Osteoblast (primary cell): ENCODE measurements around the gene DNAJC5G. TPM values are rescaled to one million over a fixed set of nuclear protein-coding genes. Genes with fewer than 3 reads are reported as not detected.

Source experiments
- DNase-seq: peaks from one replicate; pipeline ENCODE4 v3.0.0; 2011; ENCODE audit warnings: low spot score, mixed read lengths; ENCODE audit not compliant: insufficient read length; ENCODE audit errors: missing footprints
- H2AFZ ChIP-seq: 2 replicates; pipeline ENCODE4 v1.6.0; 2011; ENCODE audit warnings: mild to moderate bottlenecking, low read length
- H3K27ac ChIP-seq: 2 replicates; pipeline ENCODE4 v1.5.1; 2011; ENCODE audit warnings: mild to moderate bottlenecking, low read depth, low read length, moderate library complexity
- H3K27me3 ChIP-seq: 2 replicates; pipeline ENCODE4 v1.6.0; 2012; ENCODE audit warnings: mild to moderate bottlenecking, control low read depth, inconsistent platforms, low read length, moderate library complexity; ENCODE audit not compliant: insufficient read depth
- H3K36me3 ChIP-seq: 2 replicates; pipeline ENCODE4 v1.5.1; 2011; ENCODE audit warnings: mild to moderate bottlenecking, low read length, control low read depth, moderate library complexity; ENCODE audit not compliant: insufficient read depth
- H3K4me1 ChIP-seq: 2 replicates; pipeline ENCODE4 v1.5.1; 2011; ENCODE audit warnings: mild to moderate bottlenecking, low read length, control low read depth, moderate library complexity; ENCODE audit not compliant: insufficient read depth
- H3K4me2 ChIP-seq: 2 replicates; pipeline ENCODE4 v1.6.0; 2011; ENCODE audit warnings: mild to moderate bottlenecking, low read length; ENCODE audit not compliant: insufficient read depth
- H3K4me3 ChIP-seq: fragments of 200-600 bp; sonication (generic); 3 replicates; pipeline ENCODE4 v1.5.1; 2012; ENCODE audit warnings: mild to moderate bottlenecking, low read length, inconsistent platforms; ENCODE audit not compliant: insufficient read depth
- H3K79me2 ChIP-seq: 2 replicates; pipeline ENCODE4 v1.6.0; 2012; ENCODE audit warnings: mild to moderate bottlenecking, low read length, control low read depth, inconsistent platforms; ENCODE audit not compliant: insufficient read depth
- H3K9me3 ChIP-seq: 2 replicates; pipeline ENCODE4 v1.5.1; 2011; ENCODE audit warnings: low read depth, low read length, control low read depth
- H4K20me1 ChIP-seq: 2 replicates; pipeline ENCODE4 v1.6.0; 2012; ENCODE audit warnings: mild to moderate bottlenecking, low read length, control low read depth; ENCODE audit not compliant: insufficient read depth
- total RNA-seq: library from RNA; depleted of rRNA; stranded (reverse); fragments of >200 nt; gene quantifications from 2 replicates; pipeline ENCODE4 v1.2.3, GENCODE V29; 2012
- TF ChIP-seq, protein P1 (sequence below): IDR thresholded peaks from 2 replicates; pipeline ENCODE4 v1.5.1; 2011; ENCODE audit warnings: mild to moderate bottlenecking, low read depth, low read length, moderate library complexity; ENCODE audit errors: extremely low read depth

Gene DNAJC5G
- total RNA-seq, 1 donor = not detected

- peaks cover 16% of the 10 kb centered on the region for H3K36me3 ChIP-seq
- peak; percentile 98 for DNase-seq
These were observed 45.8 kb downstream of the DNAJC5G start for GRCh38 chr2:27320958-27321543.

DNA sequence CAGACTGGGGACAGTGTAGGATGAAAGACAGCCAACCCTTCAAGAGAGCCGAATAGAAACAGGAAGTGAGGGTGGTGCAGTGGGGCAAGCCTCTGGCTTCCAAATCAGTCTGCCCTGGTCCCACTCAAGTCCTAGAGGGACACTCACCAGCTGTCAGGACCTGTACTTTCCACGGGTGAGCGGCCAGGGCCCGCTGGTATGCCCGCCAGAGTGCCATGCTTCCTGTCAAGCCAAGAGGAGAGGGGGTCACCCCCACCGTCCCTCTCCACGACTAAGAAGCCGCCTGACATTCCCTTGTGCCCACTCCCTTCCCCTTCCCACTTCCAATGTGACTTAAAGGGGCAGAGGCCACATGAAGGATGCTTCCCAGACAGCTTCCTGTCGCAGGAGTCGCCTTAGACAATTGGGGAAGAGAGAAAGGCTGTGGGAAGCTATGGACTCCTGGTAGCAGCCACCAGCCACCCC, 47.1 kb downstream of the DNAJC5G start:
- Histone ChIP-seq H3K79me2 (peaks cover 31% of the 10 kb centered on the region), H4K20me1 (peaks cover 9% of the 10 kb centered on the region), H2AFZ (peak overlapping the region; percentile 95), H3K4me2 (peak overlapping the region; percentile 92), H3K4me1 (peaks cover 28% of the 10 kb centered on the region), H3K27ac (peak overlapping the region; percentile 100), H3K27me3 (no peaks in the 10 kb centered on the region), H3K36me3 (peaks cover 16% of the 10 kb centered on the region), H3K9me3 (no peaks in the 10 kb centered on the region), H3K4me3 (peak overlapping the region; percentile 75)
- TF ChIP-seq, protein P1, sequence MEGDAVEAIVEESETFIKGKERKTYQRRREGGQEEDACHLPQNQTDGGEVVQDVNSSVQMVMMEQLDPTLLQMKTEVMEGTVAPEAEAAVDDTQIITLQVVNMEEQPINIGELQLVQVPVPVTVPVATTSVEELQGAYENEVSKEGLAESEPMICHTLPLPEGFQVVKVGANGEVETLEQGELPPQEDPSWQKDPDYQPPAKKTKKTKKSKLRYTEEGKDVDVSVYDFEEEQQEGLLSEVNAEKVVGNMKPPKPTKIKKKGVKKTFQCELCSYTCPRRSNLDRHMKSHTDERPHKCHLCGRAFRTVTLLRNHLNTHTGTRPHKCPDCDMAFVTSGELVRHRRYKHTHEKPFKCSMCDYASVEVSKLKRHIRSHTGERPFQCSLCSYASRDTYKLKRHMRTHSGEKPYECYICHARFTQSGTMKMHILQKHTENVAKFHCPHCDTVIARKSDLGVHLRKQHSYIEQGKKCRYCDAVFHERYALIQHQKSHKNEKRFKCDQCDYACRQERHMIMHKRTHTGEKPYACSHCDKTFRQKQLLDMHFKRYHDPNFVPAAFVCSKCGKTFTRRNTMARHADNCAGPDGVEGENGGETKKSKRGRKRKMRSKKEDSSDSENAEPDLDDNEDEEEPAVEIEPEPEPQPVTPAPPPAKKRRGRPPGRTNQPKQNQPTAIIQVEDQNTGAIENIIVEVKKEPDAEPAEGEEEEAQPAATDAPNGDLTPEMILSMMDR = no peak
- DNase-seq = peak; percentile 65

More at GRCh38 chr2:27320958-27321543, 45.8 kb downstream of the DNAJC5G start:
- Histone ChIP-seq H3K27ac (peak overlapping the region; percentile 100), H2AFZ (peak overlapping the region; percentile 30), H3K79me2 (peaks cover 31% of the 10 kb centered on the region), H3K4me2 (peak overlapping the region; percentile 92), H3K27me3 (no peaks in the 10 kb centered on the region), H3K9me3 (no peaks in the 10 kb centered on the region), H3K4me3 (peak overlapping the region; percentile 75), H3K4me1 (peaks cover 28% of the 10 kb centered on the region), H4K20me1 (peaks cover 22% of the 10 kb centered on the region)
- TF ChIP-seq, protein P1 = peak; percentile 74

- DNase-seq = peak; percentile 98
- Histone ChIP-seq H3K4me2 (peak within 1 kb of the TSS; percentile 92), H3K4me1 (peaks cover 28% of the 10 kb centered on the region), H3K27me3 (no peaks in the 10 kb centered on the region), H3K4me3 (peak within 1 kb of the TSS; percentile 75), H3K9me3 (no peaks in the 10 kb centered on the region), H3K79me2 (peaks cover 29% of the 10 kb centered on the region), H3K36me3 (peaks cover 18% of the 10 kb centered on the region), H2AFZ (peak within 1 kb of the TSS; percentile 95), H3K27ac (peak within 1 kb of the TSS; percentile 100), H4K20me1 (peaks cover 4% of the 10 kb centered on the region)
- TF ChIP-seq, protein P1 = no peak
These were observed 47.7 kb downstream of the DNAJC5G start, which contains the start of gene MPV17 for GRCh38 chr2:27322766-27323595. Gene MPV17 (minus strand): TSS chr2:27323097. CDS start chr2:27322517, 580 bp downstream.
